HL-60 (cell line): ENCODE measurements around the gene TMEM250.

ENCODE experiments used
- DNase-seq, 2 experiments: peaks; one replicate each; pipeline ENCODE4 v3.0.0-alpha.2; 2010 to 2020; ENCODE audit warnings: low read depth in 1 of 2, low spot score in 1 of 2
- H3K27ac ChIP-seq: fragments of 250-450 bp; sonication (Bioruptor Pico); replicated peaks from 2 replicates; pipeline ENCODE4 v1.5.1; 2020; ENCODE audit warnings: mild to moderate bottlenecking, moderate library complexity
- H3K27me3 ChIP-seq: fragments of 250-450 bp; sonication (Bioruptor Pico); 2 replicates; pipeline ENCODE4 v1.5.1; 2021; ENCODE audit warnings: mild to moderate bottlenecking, moderate library complexity; ENCODE audit not compliant: insufficient read depth, poor library complexity, severe bottlenecking
- H3K4me3 ChIP-seq: replicated peaks from 2 replicates; pipeline ENCODE4 v1.5.1; 2011; ENCODE audit warnings: mild to moderate bottlenecking, control low read depth, low read length; ENCODE audit not compliant: insufficient read depth
- GABPA ChIP-seq: IDR thresholded peaks from 2 replicates; pipeline ENCODE4 v1.6.1; 2012; ENCODE audit warnings: low read depth
- POLR2AphosphoS5 ChIP-seq: IDR thresholded peaks from 2 replicates; pipeline ENCODE4 v1.6.1; 2012; ENCODE audit warnings: low read depth
- REST ChIP-seq: IDR thresholded peaks from 2 replicates; pipeline ENCODE4 v1.6.1; 2012; ENCODE audit warnings: low read depth; ENCODE audit not compliant: insufficient replicate concordance
- SPI1 ChIP-seq: IDR thresholded peaks from 2 replicates; pipeline ENCODE4 v1.6.1; 2012; ENCODE audit warnings: low read depth, mild to moderate bottlenecking, borderline replicate concordance
- TF ChIP-seq, protein P1 (sequence below): IDR thresholded peaks from one replicate; pipeline ENCODE4 v1.5.1; 2011; ENCODE audit warnings: low read length, control low read depth, inconsistent platforms; ENCODE audit not compliant: insufficient read depth

TMEM250 gene

DNA sequence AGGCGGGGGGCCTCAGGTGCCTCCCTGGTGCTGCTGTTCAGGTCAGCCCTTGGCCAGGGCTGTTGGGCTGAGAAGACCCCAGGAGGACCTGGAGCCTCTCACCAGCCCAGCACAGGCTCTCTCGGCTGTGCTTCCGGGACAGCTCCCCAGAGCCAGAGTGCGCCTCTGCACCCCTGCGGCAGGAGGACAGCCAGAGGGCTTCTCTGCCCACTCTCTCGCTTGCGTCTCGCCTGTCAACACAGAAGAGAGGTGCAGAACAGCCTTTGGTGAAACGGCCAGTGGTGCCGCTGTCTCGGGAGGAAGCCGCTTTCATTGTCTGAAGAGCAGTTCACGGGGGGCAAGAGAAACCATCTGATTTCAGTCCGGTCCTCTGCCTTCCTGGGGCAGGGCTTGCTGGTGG lies 19.8 kb downstream of the TMEM250 start:
- no peak overlapping the region for H3K4me3 ChIP-seq
- DNase-seq: no peak
- no peak overlapping the region for H3K27ac ChIP-seq
- H3K27me3 ChIP-seq: no peaks in the 10 kb centered on the region
- TF ChIP-seq SPI1 (no peak), GABPA (no peak), REST (no peak)

DNA sequence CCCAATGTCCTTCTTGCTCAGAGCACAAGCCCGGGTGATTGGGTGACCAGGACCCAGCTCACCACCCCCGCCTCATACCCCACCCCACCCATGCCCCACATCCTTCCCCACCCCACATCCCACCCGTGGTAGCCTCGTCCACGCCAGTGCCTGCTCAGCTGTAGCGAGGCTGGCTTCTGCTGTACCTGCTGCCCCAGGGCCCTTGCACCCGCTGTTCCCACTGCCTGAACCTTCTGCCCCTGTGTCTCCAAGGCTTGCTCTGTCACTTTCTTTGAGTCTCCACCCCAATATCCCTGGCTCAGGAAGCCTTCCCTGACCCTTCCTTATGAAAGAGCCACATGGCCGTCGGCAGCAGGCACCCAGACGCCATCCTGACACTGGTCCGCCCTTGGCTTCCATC lies 20.5 kb downstream of the TMEM250 start:
- no peak for DNase-seq
- Histone ChIP-seq H3K4me3 (no peak overlapping the region), H3K27me3 (no peaks in the 10 kb centered on the region), H3K27ac (no peak overlapping the region)
- TF ChIP-seq, protein P1, sequence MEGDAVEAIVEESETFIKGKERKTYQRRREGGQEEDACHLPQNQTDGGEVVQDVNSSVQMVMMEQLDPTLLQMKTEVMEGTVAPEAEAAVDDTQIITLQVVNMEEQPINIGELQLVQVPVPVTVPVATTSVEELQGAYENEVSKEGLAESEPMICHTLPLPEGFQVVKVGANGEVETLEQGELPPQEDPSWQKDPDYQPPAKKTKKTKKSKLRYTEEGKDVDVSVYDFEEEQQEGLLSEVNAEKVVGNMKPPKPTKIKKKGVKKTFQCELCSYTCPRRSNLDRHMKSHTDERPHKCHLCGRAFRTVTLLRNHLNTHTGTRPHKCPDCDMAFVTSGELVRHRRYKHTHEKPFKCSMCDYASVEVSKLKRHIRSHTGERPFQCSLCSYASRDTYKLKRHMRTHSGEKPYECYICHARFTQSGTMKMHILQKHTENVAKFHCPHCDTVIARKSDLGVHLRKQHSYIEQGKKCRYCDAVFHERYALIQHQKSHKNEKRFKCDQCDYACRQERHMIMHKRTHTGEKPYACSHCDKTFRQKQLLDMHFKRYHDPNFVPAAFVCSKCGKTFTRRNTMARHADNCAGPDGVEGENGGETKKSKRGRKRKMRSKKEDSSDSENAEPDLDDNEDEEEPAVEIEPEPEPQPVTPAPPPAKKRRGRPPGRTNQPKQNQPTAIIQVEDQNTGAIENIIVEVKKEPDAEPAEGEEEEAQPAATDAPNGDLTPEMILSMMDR: no peak
- TF ChIP-seq SPI1 (no peak), POLR2AphosphoS5 (no peak), REST (no peak)

- no peak for TF ChIP-seq SPI1
- TF ChIP-seq, protein P1: no peak
- no peak for TF ChIP-seq GABPA
- TF ChIP-seq POLR2AphosphoS5: no peak
- TF ChIP-seq REST: no peak
- no peak overlapping the region for H3K27ac ChIP-seq
- no peak for DNase-seq
- no peak overlapping the region for H3K4me3 ChIP-seq
- no peaks in the 10 kb centered on the region for H3K27me3 ChIP-seq
These were observed 22.1 kb downstream of the TMEM250 start for GRCh38 chr9:136096505-136097001.
